HUES48 (cell line): Measurements from ENCODE around the gene PER1.

ENCODE experiments used
- H3K27ac ChIP-seq: one replicate; pipeline ENCODE4 v1.7.0; 2013; ENCODE audit warnings: low read depth, low read length, inconsistent platforms
- H3K27me3 ChIP-seq: 2 replicates; pipeline ENCODE4 v1.6.1; 2013; ENCODE audit warnings: mild to moderate bottlenecking, low read length; ENCODE audit not compliant: control insufficient read depth, insufficient read depth
- H3K36me3 ChIP-seq: 2 replicates; pipeline ENCODE4 v1.6.1; 2013; ENCODE audit warnings: low read length; ENCODE audit not compliant: control insufficient read depth, insufficient read depth
- H3K4me1 ChIP-seq: 2 replicates; pipeline ENCODE4 v1.6.1; 2013; ENCODE audit warnings: mild to moderate bottlenecking, low read length; ENCODE audit not compliant: control insufficient read depth, insufficient read depth
- H3K4me3 ChIP-seq: 2 replicates; pipeline ENCODE4 v1.5.1; 2013; ENCODE audit warnings: mild to moderate bottlenecking, low read depth, low read length
- H3K9ac ChIP-seq: 2 replicates; pipeline ENCODE4 v1.6.1; 2013; ENCODE audit warnings: mild to moderate bottlenecking, low read depth, low read length, moderate library complexity
- H3K9me3 ChIP-seq: 2 replicates; pipeline ENCODE4 v1.6.1; 2013; ENCODE audit warnings: low read length; ENCODE audit not compliant: control insufficient read depth, insufficient read depth

Gene PER1

GRCh38 chr17:8164815-8165131 lies 12.6 kb upstream of the PER1 start:
- Histone ChIP-seq H3K27me3 (no peaks in the 10 kb centered on the region), H3K4me1 (peaks cover 13% of the 10 kb centered on the region), H3K27ac (peak overlapping the region; percentile 99), H3K36me3 (peaks cover 15% of the 10 kb centered on the region), H3K4me3 (no peak overlapping the region), H3K9me3 (no peaks in the 10 kb centered on the region), H3K9ac (no peak overlapping the region)

- Histone ChIP-seq H3K9ac (peak overlapping the region; percentile 1; the same call in 1 of the 2 replicates), H3K27me3 (no peaks in the 10 kb centered on the region), H3K27ac (peak overlapping the region; percentile 99), H3K9me3 (no peaks in the 10 kb centered on the region), H3K4me1 (peaks cover 13% of the 10 kb centered on the region), H3K36me3 (peaks cover 20% of the 10 kb centered on the region), H3K4me3 (peak overlapping the region; percentile 75)
Observed at GRCh38 chr17:8163978-8164814, 12.0 kb upstream of the PER1 start.

DNA sequence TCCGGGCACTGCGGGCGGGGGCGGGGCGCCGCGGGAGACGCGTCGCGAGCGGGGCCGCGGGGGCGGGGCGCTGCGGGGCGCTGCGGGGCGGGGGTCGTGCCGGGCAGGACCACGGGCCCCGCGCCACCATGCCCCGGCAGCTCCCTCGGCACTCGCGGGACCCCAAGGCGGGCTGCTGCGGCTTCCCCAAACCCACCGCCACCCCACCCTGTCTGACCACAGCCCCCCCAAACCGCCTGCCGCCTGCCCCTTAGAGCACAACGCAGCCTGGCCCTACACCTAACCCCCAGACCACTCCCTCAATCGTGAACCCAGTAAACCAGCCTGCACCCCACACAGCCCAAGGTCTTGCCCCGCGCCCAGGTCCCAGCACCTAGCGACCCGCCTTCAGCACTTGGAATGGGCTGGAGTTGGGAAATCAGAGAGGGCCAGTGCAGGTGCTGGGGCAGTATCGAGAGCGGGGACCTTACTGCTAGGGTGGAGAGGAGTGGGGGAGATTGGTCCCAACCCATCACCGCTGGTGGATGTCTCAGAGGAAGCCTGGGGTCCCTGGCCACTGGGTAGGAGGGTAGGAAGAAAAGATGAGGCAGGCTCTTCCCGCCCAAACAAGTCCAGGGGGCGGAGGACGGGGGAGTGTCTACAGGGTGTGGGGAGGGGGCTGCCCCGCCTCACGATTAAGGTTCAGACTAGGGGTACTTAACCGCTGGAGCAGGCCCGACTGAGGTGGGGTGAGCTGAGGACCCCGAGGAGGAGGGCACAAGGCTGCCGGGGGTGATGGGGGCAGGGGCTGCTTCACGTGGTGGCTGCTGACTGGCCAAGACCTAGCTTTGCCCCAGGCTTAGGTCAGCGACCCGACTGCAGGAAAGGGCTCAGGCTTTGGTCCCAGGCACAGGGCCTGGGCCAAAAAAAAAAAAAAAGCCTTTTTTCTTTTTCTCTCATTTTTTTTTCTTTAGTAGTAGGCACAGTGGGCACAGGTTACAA lies 11.1 kb upstream of the PER1 start:
- Histone ChIP-seq H3K4me1 (peaks cover 13% of the 10 kb centered on the region), H3K4me3 (peak overlapping the region; percentile 86), H3K9ac (peak overlapping the region; percentile 94), H3K9me3 (no peaks in the 10 kb centered on the region), H3K27me3 (no peaks in the 10 kb centered on the region), H3K36me3 (peaks cover 20% of the 10 kb centered on the region), H3K27ac (peak overlapping the region; percentile 99)

- H3K36me3 ChIP-seq = peaks cover 20% of the 10 kb centered on the region
- H3K9me3 ChIP-seq = no peaks in the 10 kb centered on the region
- H3K27me3 ChIP-seq = no peaks in the 10 kb centered on the region
- peak within 1 kb of the TSS; percentile 94 for H3K9ac ChIP-seq
- peak within 1 kb of the TSS; percentile 86 for H3K4me3 ChIP-seq
- H3K4me1 ChIP-seq = peaks cover 13% of the 10 kb centered on the region
- peak within 1 kb of the TSS; percentile 99 for H3K27ac ChIP-seq
Observed at GRCh38 chr17:8162233-8162996, 10.2 kb upstream of the PER1 start, which contains the start of gene VAMP2. VAMP2 (minus strand) TSS chr17:8162948; CDS start chr17:8162879, 69 bp downstream.

- H3K27ac ChIP-seq = no peak overlapping the region
Observed at GRCh38 chr17:8161289-8162232, 9.4 kb upstream of the PER1 start.

GRCh38 chr17:8160741-8161221 lies 8.6 kb upstream of the PER1 start:
- H3K36me3 ChIP-seq = peaks cover 20% of the 10 kb centered on the region
- no peak overlapping the region for H3K9ac ChIP-seq
- H3K27me3 ChIP-seq = no peaks in the 10 kb centered on the region
- no peaks in the 10 kb centered on the region for H3K9me3 ChIP-seq
- H3K4me3 ChIP-seq = no peak overlapping the region
- H3K27ac ChIP-seq = no peak overlapping the region
- peaks cover 13% of the 10 kb centered on the region for H3K4me1 ChIP-seq

More at GRCh38 chr17:8161289-8162232, 9.4 kb upstream of the PER1 start:
- H3K36me3 ChIP-seq = peaks cover 20% of the 10 kb centered on the region
- peak overlapping the region; percentile 86 for H3K4me3 ChIP-seq
- H3K9ac ChIP-seq = no peak overlapping the region
- H3K4me1 ChIP-seq = peaks cover 13% of the 10 kb centered on the region
- H3K9me3 ChIP-seq = no peaks in the 10 kb centered on the region
- H3K27me3 ChIP-seq = no peaks in the 10 kb centered on the region

- Histone ChIP-seq H3K9me3 (no peaks in the 10 kb centered on the region), H3K4me3 (no peak overlapping the region), H3K4me1 (peaks cover 19% of the 10 kb centered on the region), H3K27ac (no peak overlapping the region), H3K36me3 (peaks cover 20% of the 10 kb centered on the region), H3K27me3 (no peaks in the 10 kb centered on the region), H3K9ac (no peak overlapping the region)
Observed at GRCh38 chr17:8160224-8160577, 8.0 kb upstream of the PER1 start.

GRCh38 chr17:8159459-8160223 lies 7.4 kb upstream of the PER1 start:
- H3K27ac ChIP-seq = no peak overlapping the region
- no peak overlapping the region for H3K9ac ChIP-seq
- H3K9me3 ChIP-seq = no peaks in the 10 kb centered on the region
- peaks cover 20% of the 10 kb centered on the region for H3K36me3 ChIP-seq
- H3K4me1 ChIP-seq = peaks cover 21% of the 10 kb centered on the region
- no peaks in the 10 kb centered on the region for H3K27me3 ChIP-seq
- no peak overlapping the region for H3K4me3 ChIP-seq

DNA sequence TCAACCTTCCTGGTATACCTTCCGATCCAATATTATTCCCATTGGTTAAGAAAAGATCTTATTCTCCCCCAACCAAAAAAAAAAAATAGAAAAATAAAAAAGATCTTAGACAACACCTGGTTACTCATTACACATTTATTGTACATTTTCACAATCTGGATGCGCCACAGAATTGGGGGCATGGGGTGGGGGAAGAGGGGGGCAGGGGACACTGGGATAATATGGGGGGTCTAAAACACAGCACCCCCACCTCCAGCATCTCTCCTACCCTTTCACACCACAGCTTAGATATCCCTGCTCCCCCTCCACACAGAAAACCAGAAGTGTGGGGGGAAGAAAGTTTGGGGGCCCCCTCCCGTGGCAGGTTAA lies 6.8 kb upstream of the PER1 start:
- Histone ChIP-seq H3K4me1 (peaks cover 18% of the 10 kb centered on the region), H3K27ac (no peak overlapping the region), H3K9me3 (no peaks in the 10 kb centered on the region), H3K27me3 (no peaks in the 10 kb centered on the region), H3K9ac (no peak overlapping the region), H3K36me3 (peaks cover 20% of the 10 kb centered on the region), H3K4me3 (no peak overlapping the region)
